ENCODE measurements around the gene MGRN1. TPM values are rescaled to one million over a fixed set of nuclear protein-coding genes. Genes with fewer than 3 reads are reported as not detected.
"Not testable (repeated sequence)": the region's sequence is repeated elsewhere in the genome, so short reads cannot be mapped to it uniquely, and the experiment has no call there.

Gene MGRN1
- total RNA-seq, 1 experiment from 2014 or later, result 61.3 TPM

DNA sequence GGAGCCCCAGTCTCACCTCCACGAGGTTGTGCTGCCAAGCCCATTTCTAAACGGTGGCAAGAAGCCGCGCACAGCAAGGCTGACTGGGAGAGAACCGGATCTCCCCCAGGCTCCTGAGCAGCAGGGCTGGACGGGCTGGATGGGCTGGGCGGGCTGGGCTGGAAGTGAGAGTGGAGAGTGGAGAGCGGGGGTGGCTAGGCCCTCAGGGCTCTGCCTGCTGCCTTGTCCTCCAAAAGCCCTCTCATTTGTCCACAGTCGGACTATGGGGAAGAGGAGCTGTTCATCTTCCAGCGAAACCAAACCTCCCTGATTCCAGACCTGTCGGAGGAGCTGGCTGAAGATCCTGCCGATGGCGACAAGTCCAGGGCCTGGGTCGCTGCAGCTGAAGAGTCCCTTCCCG, 112.9 kb downstream of the MGRN1 start:
- H3K27me3 Mint-ChIP-seq (ENCODE audit: insufficient read depth, unreplicated experiment), result no peaks in the 10 kb centered on the region
- ChIA-PET POLR2A (interaction anchor here (1.4 to 1.8 kb wide), 2 partner anchors 31 to 110 kb away, joined by 3 to 11 read pairs; no protein-coding TSS in a partner anchor), CTCF (interaction anchor here (2.3 kb wide), 1 partner anchor 10 kb away, joined by 5 read pairs; no protein-coding TSS in a partner anchor)
- no peak for DNase-seq (ENCODE audit: unreplicated experiment)
- no peak overlapping the region for H3K27ac Mint-ChIP-seq (ENCODE audit: low read depth, unreplicated experiment)
- peaks cover 8% of the 10 kb centered on the region for H3K36me3 Mint-ChIP-seq (ENCODE audit: insufficient read depth, unreplicated experiment)
- intact Hi-C loops (cut with micrococcal nuclease), result loop anchor here (10.0 kb wide), 1 partner anchor 357 kb away; the partner anchor contains the start of gene EEF2KMT
- H3K4me3 Mint-ChIP-seq (ENCODE audit: unreplicated experiment), result no peak overlapping the region
- H3K4me1 Mint-ChIP-seq (ENCODE audit: insufficient read depth, unreplicated experiment), result peaks cover 11% of the 10 kb centered on the region
- TF ChIP-seq, protein P1, sequence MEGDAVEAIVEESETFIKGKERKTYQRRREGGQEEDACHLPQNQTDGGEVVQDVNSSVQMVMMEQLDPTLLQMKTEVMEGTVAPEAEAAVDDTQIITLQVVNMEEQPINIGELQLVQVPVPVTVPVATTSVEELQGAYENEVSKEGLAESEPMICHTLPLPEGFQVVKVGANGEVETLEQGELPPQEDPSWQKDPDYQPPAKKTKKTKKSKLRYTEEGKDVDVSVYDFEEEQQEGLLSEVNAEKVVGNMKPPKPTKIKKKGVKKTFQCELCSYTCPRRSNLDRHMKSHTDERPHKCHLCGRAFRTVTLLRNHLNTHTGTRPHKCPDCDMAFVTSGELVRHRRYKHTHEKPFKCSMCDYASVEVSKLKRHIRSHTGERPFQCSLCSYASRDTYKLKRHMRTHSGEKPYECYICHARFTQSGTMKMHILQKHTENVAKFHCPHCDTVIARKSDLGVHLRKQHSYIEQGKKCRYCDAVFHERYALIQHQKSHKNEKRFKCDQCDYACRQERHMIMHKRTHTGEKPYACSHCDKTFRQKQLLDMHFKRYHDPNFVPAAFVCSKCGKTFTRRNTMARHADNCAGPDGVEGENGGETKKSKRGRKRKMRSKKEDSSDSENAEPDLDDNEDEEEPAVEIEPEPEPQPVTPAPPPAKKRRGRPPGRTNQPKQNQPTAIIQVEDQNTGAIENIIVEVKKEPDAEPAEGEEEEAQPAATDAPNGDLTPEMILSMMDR (IDR thresholded peaks at IDR 0.05; ENCODE audit: unreplicated experiment), result no peak
- no TSS peak for BruUV-seq (replicated peaks)
- no peaks in the 10 kb centered on the region for H3K9me3 Mint-ChIP-seq (ENCODE audit: unreplicated experiment)

DNA sequence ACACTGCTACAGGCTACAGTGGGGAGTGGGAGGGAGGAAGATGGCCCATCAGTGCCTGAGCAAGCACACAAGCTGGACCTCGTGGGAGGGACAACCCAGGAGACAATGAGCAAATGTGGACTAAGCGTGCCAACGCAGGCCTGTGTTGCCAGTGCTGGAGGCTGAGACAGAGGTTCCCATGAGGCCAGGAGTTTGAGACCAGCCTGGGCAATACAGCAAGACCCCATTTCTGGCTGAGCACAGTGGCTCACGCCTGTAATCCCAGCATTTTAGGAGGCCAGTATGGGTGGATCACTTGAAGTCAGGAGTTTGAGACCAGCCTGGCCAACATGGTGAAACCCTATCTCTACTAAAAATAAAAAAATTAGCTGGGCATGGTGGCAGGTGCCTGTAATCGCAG, 113.7 kb downstream of the MGRN1 start:
- not testable (repeated sequence) for DNase-seq (ENCODE audit: unreplicated experiment); BruUV-seq (replicated peaks); H3K4me1 Mint-ChIP-seq (ENCODE audit: insufficient read depth, unreplicated experiment); H3K27ac Mint-ChIP-seq (ENCODE audit: low read depth, unreplicated experiment); H3K9me3 Mint-ChIP-seq (ENCODE audit: unreplicated experiment); H3K4me3 Mint-ChIP-seq (ENCODE audit: unreplicated experiment); H3K36me3 Mint-ChIP-seq (ENCODE audit: insufficient read depth, unreplicated experiment); H3K27me3 Mint-ChIP-seq (ENCODE audit: insufficient read depth, unreplicated experiment)
- intact Hi-C loops (cut with micrococcal nuclease), result loop anchor here (10.0 kb wide), 1 partner anchor 356 kb away; the partner anchor contains the start of gene EEF2KMT
- POLR2A ChIA-PET, result interaction anchor here (0.6 to 1.8 kb wide), 3 partner anchors 11 to 110 kb away, joined by 3 to 11 read pairs (median 3); no protein-coding TSS in a partner anchor
- CTCF ChIA-PET, result interaction anchor here (1.0 to 2.3 kb wide), 2 partner anchors 9 to 218 kb away, joined by 5 read pairs; no protein-coding TSS in a partner anchor

Small RNAs within 50 kb of the gene (microRNA-seq; reads per million reads assigned to microRNA genes)
- 0.40 reads per million for gene MIR6769A

Other genes starting within 250 kb of the MGRN1 start
- 20.3 and 24.9 TPM in 2 replicates for gene CORO7, start 208.2 kb upstream of the MGRN1 start, total RNA-seq (2022)
- gene DNAJA3, start 199.0 kb upstream of the MGRN1 start, total RNA-seq (2022), result 98.1 and 101 TPM in 2 replicates
- 41.2 and 48.6 TPM in 2 replicates for gene NMRAL1, start 150.2 kb upstream of the MGRN1 start, total RNA-seq (2022)
- gene HMOX2, start 148.4 kb upstream of the MGRN1 start, total RNA-seq (2022), result 60.4 and 65.6 TPM in 2 replicates
- gene CDIP1, start 86.1 kb upstream of the MGRN1 start, total RNA-seq (2022), result 6.0 and 8.0 TPM in 2 replicates
- not detected in 2 replicates for gene C16orf96, start 68.5 kb upstream of the MGRN1 start, total RNA-seq (2022)
- 28.0 and 42.1 TPM in 2 replicates for gene UBALD1, start 9.9 kb upstream of the MGRN1 start, total RNA-seq (2022)
- 18.3 and 21.8 TPM in 2 replicates for gene NUDT16L1, start 68.7 kb downstream of the MGRN1 start, total RNA-seq (2022)
- 29.9 and 35.0 TPM in 2 replicates for gene ANKS3, start 109.4 kb downstream of the MGRN1 start, total RNA-seq (2022)
- 0.56 and 1.6 TPM in 2 replicates for gene DNAAF8, start 109.7 kb downstream of the MGRN1 start, total RNA-seq (2022)
- 13.8 and 14.0 TPM in 2 replicates for gene ZNF500, start 142.3 kb downstream of the MGRN1 start, total RNA-seq (2022)
- gene SEPTIN12, start 163.5 kb downstream of the MGRN1 start, total RNA-seq (2022), result not detected in 2 replicates
- 2.2 and 2.4 TPM in 2 replicates for gene SMIM22, start 170.5 kb downstream of the MGRN1 start, total RNA-seq (2022)
- gene ROGDI, start 177.8 kb downstream of the MGRN1 start, total RNA-seq (2022), result 5.9 and 7.0 TPM in 2 replicates
- gene GLYR1, start 222.5 kb downstream of the MGRN1 start, total RNA-seq (2022), result 67.3 and 77.3 TPM in 2 replicates
- 33.3 and 38.1 TPM in 2 replicates for gene UBN1, start 222.7 kb downstream of the MGRN1 start, total RNA-seq (2022)

Measured in MCF 10A (cell line).